Vagina (tissue), 2 donors: ENCODE measurements around the gene C16orf95. TPM values are rescaled to one million over a fixed set of nuclear protein-coding genes. Genes with fewer than 3 reads are reported as not detected.

Experiments
- DNase-seq, 2 donors: peaks; one replicate each; pipeline ENCODE4 v3.0.0-alpha.2; 2017; ENCODE audit errors: extremely low spot score in 2 of 2
- H3K27ac ChIP-seq: fragments of 200-600 bp; sonication (generic); one replicate; pipeline ENCODE4 v1.5.1; 2019
- H3K27me3 ChIP-seq: fragments of 200-600 bp; sonication (generic); one replicate; pipeline ENCODE4 v1.5.1; 2019
- H3K36me3 ChIP-seq, 2 donors: fragments of 200-600 bp; sonication (generic); one replicate each; pipeline ENCODE4 v1.5.1; 2017 to 2019
- H3K4me1 ChIP-seq: fragments of 200-600 bp; sonication (generic); one replicate; pipeline ENCODE4 v1.5.1; 2019
- H3K4me3 ChIP-seq, 2 donors: fragments of 200-600 bp; sonication (generic); 1 replicate in 1 of 2; 2 replicates in 1 of 2; pipeline ENCODE4 v1.5.1; 2016 to 2019
- H3K9me3 ChIP-seq: fragments of 200-600 bp; sonication (generic); one replicate; pipeline ENCODE4 v1.5.1; 2019
- CTCF ChIP-seq, 3 experiments: fragments of 450-650 bp in 2 of 3; fragments of 200-600 bp in 1 of 3; sonication (generic) in 1 of 3; IDR thresholded peaks; one replicate each; pipeline ENCODE4 v1.5.1; 2017 to 2019; ENCODE audit warnings: antibody characterized with exemption in 3 of 3, mild to moderate bottlenecking in 2 of 3, moderate library complexity in 2 of 3
- POLR2A ChIP-seq, 2 donors: fragments of 450-650 bp; IDR thresholded peaks; one replicate each; pipeline ENCODE4 v1.6.1; 2017; ENCODE audit warnings: antibody characterized with exemption in 2 of 2, mild to moderate bottlenecking in 2 of 2, moderate library complexity in 2 of 2
- POLR2AphosphoS5 ChIP-seq, 2 donors: sonication (generic); formaldehyde crosslinking; IDR thresholded peaks; one replicate each; pipeline ENCODE4 v1.9.0; 2017; ENCODE audit warnings: antibody characterized with exemption in 2 of 2, mild to moderate bottlenecking in 2 of 2, low read depth in 1 of 2; ENCODE audit not compliant: insufficient read depth in 1 of 2
- intact Hi-C: fragments of 100-400 bp; cut with DNase I; formaldehyde crosslinking; loops from one replicate; pipeline ENCODE4 v1.15.1; 2023
- total RNA-seq: library from RNA; depleted of rRNA; stranded (reverse); fragments of >200 nt; gene quantifications from one replicate; pipeline ENCODE4 v1.2.3, GENCODE V29; 2016

C16orf95 gene
- total RNA-seq, 1 donor from 2014 or later = 1.5 TPM

GRCh38 chr16:87359121-87359520, 41.9 kb upstream of the C16orf95 start:
- peaks cover 0 to 27% of the 10 kb centered on the region in 2 donors for H3K36me3 ChIP-seq
- DNase-seq = no peak
- TF ChIP-seq POLR2A (IDR thresholded peaks at IDR 0.05) (no peak), CTCF (IDR thresholded peaks at IDR 0.05) (no peak), POLR2AphosphoS5 (IDR thresholded peaks at IDR 0.05; ENCODE audit: insufficient read depth in 1 of 2, low read depth in 1 of 2) (no peak)

GRCh38 chr16:87358696-87359095, 41.5 kb upstream of the C16orf95 start:
- DNase-seq = no peak
- Histone ChIP-seq H3K9me3 (no peaks in the 10 kb centered on the region), H3K36me3 (peaks cover 0 to 27% of the 10 kb centered on the region in 2 donors), H3K4me3 (no peak overlapping the region), H3K27ac (no peak overlapping the region), H3K27me3 (no peaks in the 10 kb centered on the region), H3K4me1 (peaks cover 10% of the 10 kb centered on the region)
- TF ChIP-seq POLR2A (IDR thresholded peaks at IDR 0.05) (no peak), CTCF (IDR thresholded peaks at IDR 0.05) (no peak), POLR2AphosphoS5 (IDR thresholded peaks at IDR 0.05; ENCODE audit: insufficient read depth in 1 of 2, low read depth in 1 of 2) (no peak)
- intact Hi-C loops = no loop called here

More at GRCh38 chr16:87359121-87359520, 41.9 kb upstream of the C16orf95 start:
- H3K27ac ChIP-seq = no peak overlapping the region
- intact Hi-C loops = no loop called here
- H3K9me3 ChIP-seq = no peaks in the 10 kb centered on the region
- H3K4me3 ChIP-seq = no peak overlapping the region
- peaks cover 15% of the 10 kb centered on the region for H3K4me1 ChIP-seq
- H3K27me3 ChIP-seq = no peaks in the 10 kb centered on the region

GRCh38 chr16:87358250-87358649, 41.1 kb upstream of the C16orf95 start:
- no peaks in the 10 kb centered on the region for H3K9me3 ChIP-seq
- peaks cover 6% of the 10 kb centered on the region for H3K4me1 ChIP-seq
- no peak overlapping the region for H3K4me3 ChIP-seq
- no peak for TF ChIP-seq POLR2AphosphoS5 (IDR thresholded peaks at IDR 0.05; ENCODE audit: insufficient read depth in 1 of 2, low read depth in 1 of 2)
- TF ChIP-seq CTCF (IDR thresholded peaks at IDR 0.05) = no peak
- TF ChIP-seq POLR2A (IDR thresholded peaks at IDR 0.05) = no peak
- H3K27me3 ChIP-seq = no peaks in the 10 kb centered on the region
- H3K27ac ChIP-seq = no peak overlapping the region
- no peak for DNase-seq
- peaks cover 0 to 27% of the 10 kb centered on the region in 2 donors for H3K36me3 ChIP-seq
- intact Hi-C loops = no loop called here

- Histone ChIP-seq H3K4me3 (no peak overlapping the region), H3K27me3 (no peaks in the 10 kb centered on the region), H3K36me3 (peaks cover 0 to 32% of the 10 kb centered on the region in 2 donors), H3K27ac (no peak overlapping the region), H3K9me3 (no peaks in the 10 kb centered on the region), H3K4me1 (peaks cover 5% of the 10 kb centered on the region)
- DNase-seq = no peak
- TF ChIP-seq CTCF (IDR thresholded peaks at IDR 0.05) (no peak), POLR2A (IDR thresholded peaks at IDR 0.05) (no peak), POLR2AphosphoS5 (IDR thresholded peaks at IDR 0.05; ENCODE audit: insufficient read depth in 1 of 2, low read depth in 1 of 2) (no peak)
- intact Hi-C loops = no loop called here
These were observed 39.3 kb upstream of the C16orf95 start for GRCh38 chr16:87356491-87356853.

- no peak overlapping the region for H3K27ac ChIP-seq
- peaks cover 0 to 25% of the 10 kb centered on the region in 2 donors for H3K36me3 ChIP-seq
- H3K9me3 ChIP-seq = no peaks in the 10 kb centered on the region
- H3K4me3 ChIP-seq = no peak overlapping the region
- H3K27me3 ChIP-seq = no peaks in the 10 kb centered on the region
- peaks cover 23% of the 10 kb centered on the region for H3K4me1 ChIP-seq
- DNase-seq = no peak
- no peak for TF ChIP-seq POLR2AphosphoS5 (IDR thresholded peaks at IDR 0.05; ENCODE audit: insufficient read depth in 1 of 2, low read depth in 1 of 2)
- TF ChIP-seq POLR2A (IDR thresholded peaks at IDR 0.05) = no peak
- TF ChIP-seq CTCF (IDR thresholded peaks at IDR 0.05) = no peak
- intact Hi-C loops = no loop called here
These were observed 36.4 kb upstream of the C16orf95 start for GRCh38 chr16:87353613-87354012.
